ENCODE data around the gene HERC3.

Gene HERC3

GRCh38 chr4:88744609-88745008, 152.3 kb downstream of the HERC3 start:
- DNase-seq (ENCODE audit: low read depth, low spot score) = no peak

GRCh38 chr4:88745175-88745574, 152.9 kb downstream of the HERC3 start:
- DNase-seq (ENCODE audit: low read depth, low spot score) = no peak

GRCh38 chr4:88745581-88746163, 153.4 kb downstream of the HERC3 start:
- no peak for DNase-seq (ENCODE audit: low read depth, low spot score)

- no peak for DNase-seq (ENCODE audit: low read depth, low spot score)
Measured at GRCh38 chr4:88746206-88746605, 153.9 kb downstream of the HERC3 start.

DNA sequence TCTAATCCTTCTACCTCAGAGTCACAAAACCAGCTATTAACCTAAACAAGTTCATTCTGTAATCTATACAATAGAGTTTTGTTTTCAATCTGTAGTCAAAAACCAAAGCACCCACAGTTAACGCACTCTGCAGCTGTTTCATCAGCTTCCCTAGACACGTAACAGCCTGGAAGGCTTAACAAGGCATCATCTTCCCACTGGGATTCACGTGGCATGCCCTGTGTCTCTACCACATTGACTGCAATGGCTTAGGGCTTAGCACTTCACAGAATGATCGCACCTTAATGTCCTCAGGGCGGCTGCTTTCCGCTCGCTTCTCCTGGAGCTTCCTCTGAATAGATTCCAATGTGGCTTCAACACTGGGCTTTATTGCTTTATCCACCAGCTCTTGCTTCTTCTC, 155.1 kb downstream of the HERC3 start:
- DNase-seq (ENCODE audit: low read depth, low spot score) = no peak

DNA sequence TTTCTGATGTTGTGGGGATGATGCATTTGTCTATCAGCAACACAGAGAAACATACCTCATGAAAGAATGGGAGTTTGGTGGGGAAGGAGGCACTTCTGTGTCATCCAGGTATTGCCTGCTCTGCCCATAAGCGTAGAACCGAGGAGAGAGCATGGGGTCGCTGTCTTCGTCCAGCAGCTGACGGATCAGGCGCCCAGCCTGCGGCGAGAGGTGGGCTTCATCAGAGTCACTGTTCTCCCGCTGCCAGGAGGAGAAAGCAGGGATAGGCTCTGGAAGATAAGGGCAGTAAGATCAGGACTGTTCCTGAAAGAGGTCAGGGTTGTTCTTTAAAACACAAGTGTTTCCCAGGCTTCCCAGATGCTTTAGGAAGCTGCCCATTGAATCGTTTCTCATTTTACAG, 158.1 kb downstream of the HERC3 start:
- DNase-seq (ENCODE audit: low read depth, low spot score) = no peak

DNA sequence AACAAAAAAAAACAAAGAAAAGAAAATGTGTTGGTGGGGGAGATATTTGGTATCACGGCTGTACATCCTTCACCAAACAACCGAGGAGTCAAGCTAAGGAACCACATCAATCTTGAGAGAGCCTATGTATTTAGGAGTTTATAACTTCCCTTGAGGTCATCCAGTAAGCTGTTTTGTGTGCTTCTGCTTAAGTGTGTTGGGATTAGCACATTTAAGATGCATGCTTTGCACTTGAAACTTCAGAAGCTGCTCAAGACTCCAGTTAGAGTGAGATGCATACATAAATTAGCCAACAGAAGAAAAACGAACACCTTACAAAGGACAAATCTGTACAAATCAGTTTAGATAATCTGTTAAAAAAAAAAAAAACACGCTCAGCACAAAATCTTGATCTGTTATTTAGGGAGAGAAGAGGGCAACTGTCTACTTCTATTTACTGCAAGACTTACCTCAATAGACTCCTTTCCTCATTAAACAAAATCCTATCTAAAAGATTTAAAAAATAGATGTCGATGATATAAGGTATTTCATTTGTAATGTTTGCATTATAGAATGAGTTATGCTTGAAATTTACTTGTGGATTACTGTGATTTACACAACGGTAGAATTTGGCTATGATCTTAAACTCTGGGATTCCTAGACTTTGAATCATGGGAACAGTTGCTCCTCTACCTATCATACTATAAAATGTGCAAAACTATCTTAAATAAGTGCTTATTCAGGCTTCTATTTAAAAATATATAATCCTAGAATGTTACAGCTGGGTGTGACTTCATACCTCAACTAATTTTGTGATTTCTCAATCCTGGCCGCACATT, 159.2 kb downstream of the HERC3 start:
- DNase-seq (ENCODE audit: low read depth, low spot score) = no peak

- DNase-seq (ENCODE audit: low read depth, low spot score) = no peak
Measured at GRCh38 chr4:88752076-88752463, 159.8 kb downstream of the HERC3 start.

DNA sequence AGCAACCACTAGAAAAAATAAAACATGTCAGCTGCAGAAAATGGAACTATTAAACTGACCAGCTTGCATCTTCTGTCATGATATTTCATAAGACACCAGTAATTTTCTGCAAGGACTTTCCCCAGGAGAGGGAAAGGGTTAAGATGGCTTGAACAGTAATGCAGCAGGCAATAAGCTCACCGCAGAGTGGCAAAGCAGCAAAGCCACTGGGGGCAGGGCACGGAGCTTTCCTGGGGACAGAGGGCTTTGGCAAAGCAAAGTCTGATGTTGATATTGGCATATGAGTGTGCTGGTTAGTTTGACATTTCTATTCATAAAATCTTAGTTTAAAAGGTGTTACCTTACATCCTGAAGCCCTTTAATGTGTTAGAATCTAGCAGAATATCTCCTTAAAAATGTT, 160.5 kb downstream of the HERC3 start:
- no peak for DNase-seq (ENCODE audit: low read depth, low spot score)

DNA sequence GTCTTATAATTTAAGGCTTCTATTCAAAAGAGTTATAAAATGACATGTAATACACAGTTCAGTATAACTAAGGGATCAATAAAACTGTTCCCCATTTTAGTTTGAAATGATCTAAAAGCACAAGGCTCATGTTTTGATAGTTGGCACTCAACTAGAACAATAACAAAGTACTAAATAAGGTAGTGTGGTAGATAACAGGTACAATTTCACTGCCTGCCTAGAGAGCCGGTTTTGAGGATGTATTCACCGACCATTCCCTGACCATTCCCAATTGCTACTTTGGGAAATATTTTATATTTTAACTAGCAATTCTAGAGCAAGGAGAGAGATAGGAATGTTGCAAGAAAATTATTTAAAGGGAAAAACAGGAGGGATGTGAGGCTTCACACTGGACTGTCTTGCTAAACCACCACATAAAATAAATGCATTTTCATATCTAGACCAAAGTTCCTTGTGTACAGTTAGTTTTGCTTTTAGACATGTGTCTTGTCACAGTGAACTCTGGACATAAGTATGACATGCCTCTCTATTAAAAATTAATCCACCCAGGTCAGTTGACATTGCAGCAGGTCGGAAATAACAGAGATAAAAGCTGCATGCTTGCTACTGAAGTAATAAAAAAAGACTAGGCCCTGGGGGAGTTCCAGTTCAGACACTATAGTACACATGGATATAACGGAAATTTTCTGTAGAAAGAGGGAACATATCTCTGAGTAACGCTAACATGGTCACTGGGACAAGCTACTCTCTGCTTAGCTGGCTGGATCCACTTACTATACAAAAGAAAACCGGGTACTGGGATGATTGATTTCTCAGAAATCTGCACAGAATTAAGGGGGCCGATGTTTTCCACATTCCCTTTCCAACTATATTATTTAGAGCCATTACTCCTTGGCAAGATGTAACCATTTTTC, 161.6 kb downstream of the HERC3 start:
- no peak for DNase-seq (ENCODE audit: low read depth, low spot score)

- no peak for DNase-seq (ENCODE audit: low read depth, low spot score)
Measured at GRCh38 chr4:88754796-88755195, 162.5 kb downstream of the HERC3 start.

DNA sequence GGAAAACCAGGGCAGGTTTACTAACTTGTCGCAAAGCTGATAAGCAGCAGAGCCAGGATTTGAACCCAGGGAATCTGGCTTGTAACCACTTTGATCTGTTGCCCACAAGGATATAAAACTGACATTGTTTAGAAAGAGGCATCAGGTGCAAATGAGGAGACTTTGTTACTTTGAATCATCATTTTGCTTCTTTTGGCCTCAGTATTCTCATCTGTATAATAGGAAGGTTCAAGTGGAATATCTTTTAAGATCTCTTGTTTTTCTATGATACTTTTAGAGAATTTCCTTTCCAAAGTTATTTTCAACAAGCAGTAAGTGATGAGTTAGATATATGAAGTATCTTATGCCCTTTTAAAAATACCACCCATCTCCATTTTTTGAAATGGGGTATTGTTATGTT, 163.2 kb downstream of the HERC3 start:
- no peak for DNase-seq (ENCODE audit: low read depth, low spot score)

DNA sequence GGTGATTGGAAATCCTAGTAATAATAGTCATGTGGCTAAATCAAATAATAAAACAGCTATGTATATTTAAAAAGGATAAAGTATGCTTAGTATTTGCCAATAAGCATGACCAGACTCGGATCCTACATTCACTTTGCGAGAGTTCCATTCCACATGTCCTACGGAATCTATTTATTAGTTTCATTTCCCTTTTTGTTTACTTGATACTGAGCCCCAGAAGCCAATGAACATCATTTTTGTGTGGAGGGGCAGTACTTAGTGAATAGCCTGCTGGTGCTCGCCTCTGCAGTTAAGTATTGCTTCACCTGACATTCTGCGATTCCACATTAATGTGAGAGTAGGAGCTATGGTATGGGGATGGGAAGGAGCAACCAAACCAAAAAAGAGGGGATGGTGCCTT, 163.9 kb downstream of the HERC3 start:
- DNase-seq (ENCODE audit: low read depth, low spot score) = no peak

GRCh38 chr4:88757067-88757466, 164.8 kb downstream of the HERC3 start:
- no peak for DNase-seq (ENCODE audit: low read depth, low spot score)

- no peak for DNase-seq (ENCODE audit: low read depth, low spot score)
Measured at GRCh38 chr4:88757776-88758175, 165.5 kb downstream of the HERC3 start.

All from smooth muscle cell of the brain vasculature (primary cell).